WTC11 (cell line): ENCODE data around the gene ZNF626. TPM values are rescaled to one million over a fixed set of nuclear protein-coding genes. Genes with fewer than 3 reads are reported as not detected.
"Not testable (repeated sequence)": the region's sequence is repeated elsewhere in the genome, so short reads cannot be mapped to it uniquely, and the experiment has no call there.

Experiments used
- ATAC-seq: fragments of 200-7000 bp; cut with Tn5 transposase; 2 replicates; pipeline ENCODE4 v1.10.0; 2021; ENCODE audit warnings: mild to moderate bottlenecking, moderate library complexity
- CTCF ChIA-PET: fragments of 300-600 bp; sonication (Branson Sonifier 250); formaldehyde crosslinking; loops from one replicate; lab custom pipeline; 2021; ENCODE audit warnings: antibody characterized with exemption; lab: Charles Lee
- POLR2A ChIA-PET: fragments of 350-600 bp; sonication (Branson Sonifier 250); formaldehyde crosslinking; loops from one replicate; lab custom pipeline; 2021; ENCODE audit warnings: antibody characterized with exemption; lab: Charles Lee
- DNase-seq: peaks from one replicate; pipeline ENCODE4 v3.0.0; 2021; ENCODE audit warnings: low spot score
- H3K27ac Mint-ChIP-seq: 2 replicates; pipeline ENCODE4 v1.8.0; 2021; ENCODE audit warnings: mixed read lengths
- H3K27me3 Mint-ChIP-seq: 2 replicates; pipeline ENCODE4 v1.8.0; 2021; ENCODE audit warnings: low read depth, mild to moderate bottlenecking, moderate library complexity, mixed read lengths
- H3K36me3 Mint-ChIP-seq: 2 replicates; pipeline ENCODE4 v1.8.0; 2021; ENCODE audit warnings: mixed read lengths
- H3K4me1 Mint-ChIP-seq: 2 replicates; pipeline ENCODE4 v1.8.0; 2022; ENCODE audit warnings: mixed read lengths
- H3K4me3 Mint-ChIP-seq: 2 replicates; pipeline ENCODE4 v1.8.0; 2021; ENCODE audit warnings: mild to moderate bottlenecking, moderate library complexity, mixed read lengths
- H3K9me3 Mint-ChIP-seq: 2 replicates; pipeline ENCODE4 v1.8.0; 2021; ENCODE audit warnings: mixed read lengths
- CBFB ChIP-seq: sonication (generic); formaldehyde crosslinking; IDR thresholded peaks from 2 replicates; pipeline ENCODE4 v1.8.1; 2022; ENCODE audit warnings: mild to moderate bottlenecking, low read depth, missing genetic modification reagents
- FOXJ3 ChIP-seq: sonication (generic); formaldehyde crosslinking; IDR thresholded peaks from 2 replicates; pipeline ENCODE4 v1.9.0; 2021; ENCODE audit warnings: missing genetic modification reagents, mild to moderate bottlenecking, borderline replicate concordance
- HMGA2 ChIP-seq: fragments of 250-450 bp; sonication (Bioruptor Pico); IDR thresholded peaks from 2 replicates; pipeline ENCODE4 v1.4.0; 2021; ENCODE audit warnings: mild to moderate bottlenecking, moderate library complexity
- HMGXB4 ChIP-seq: sonication (generic); formaldehyde crosslinking; IDR thresholded peaks from 2 replicates; pipeline ENCODE4 v1.8.1; 2023; ENCODE audit warnings: mild to moderate bottlenecking, moderate library complexity, missing genetic modification reagents
- JUN ChIP-seq: sonication (generic); formaldehyde crosslinking; IDR thresholded peaks from 2 replicates; pipeline ENCODE4 v1.8.0; 2023; ENCODE audit warnings: mild to moderate bottlenecking, missing genetic modification reagents
- NFYB ChIP-seq: sonication (generic); formaldehyde crosslinking; conservative IDR thresholded peaks from 2 replicates; pipeline ENCODE4 v1.8.0; 2022; ENCODE audit warnings: low read depth, missing genetic modification reagents
- NR3C1 ChIP-seq: sonication (generic); formaldehyde crosslinking; conservative IDR thresholded peaks from 2 replicates; pipeline ENCODE4 v1.8.1; 2023; ENCODE audit warnings: low read depth, mild to moderate bottlenecking, missing genetic modification reagents
- PREB ChIP-seq: sonication (generic); formaldehyde crosslinking; IDR thresholded peaks from 2 replicates; pipeline ENCODE4 v1.8.1; 2022; ENCODE audit warnings: mild to moderate bottlenecking, missing genetic modification reagents, moderate library complexity, borderline replicate concordance
- RORB ChIP-seq: fragments of 250-450 bp; sonication (Bioruptor Pico); IDR thresholded peaks from 2 replicates; pipeline ENCODE4 v1.9.0; 2021; ENCODE audit warnings: mild to moderate bottlenecking
- TEAD4 ChIP-seq: sonication (generic); formaldehyde crosslinking; IDR thresholded peaks from 2 replicates; pipeline ENCODE4 v1.8.0; 2022; ENCODE audit warnings: mild to moderate bottlenecking, missing genetic modification reagents
- ZBTB21 ChIP-seq: sonication (generic); formaldehyde crosslinking; IDR thresholded peaks from 2 replicates; pipeline ENCODE4 v1.8.1; 2023; ENCODE audit warnings: mild to moderate bottlenecking, missing genetic modification reagents, borderline replicate concordance
- ZBTB43 ChIP-seq: sonication (generic); formaldehyde crosslinking; IDR thresholded peaks from 2 replicates; pipeline ENCODE4 v1.8.1; 2023; ENCODE audit warnings: mild to moderate bottlenecking, missing genetic modification reagents
- ZNF138 ChIP-seq: sonication (generic); formaldehyde crosslinking; conservative IDR thresholded peaks from 2 replicates; pipeline ENCODE4 v1.8.1; 2022; ENCODE audit warnings: mild to moderate bottlenecking, moderate library complexity, missing genetic modification reagents
- ZNF219 ChIP-seq: sonication (generic); formaldehyde crosslinking; IDR thresholded peaks from 2 replicates; pipeline ENCODE4 v1.8.0; 2023; ENCODE audit warnings: missing genetic modification reagents, mild to moderate bottlenecking, borderline replicate concordance
- ZNF232 ChIP-seq: sonication (generic); formaldehyde crosslinking; IDR thresholded peaks from 2 replicates; pipeline ENCODE4 v1.8.0; 2022; ENCODE audit warnings: mild to moderate bottlenecking, missing genetic modification reagents
- ZSCAN18 ChIP-seq: fragments of 250-450 bp; sonication (Bioruptor Pico); IDR thresholded peaks from 2 replicates; pipeline ENCODE4 v2.1.2; 2022; ENCODE audit warnings: mild to moderate bottlenecking, moderate library complexity
- total RNA-seq: library from RNA; stranded (reverse); gene quantifications from 3 replicates; pipeline ENCODE4 v1.2.3, GENCODE V29; 2021
- TF ChIP-seq, protein P1 (sequence below): sonication (generic); formaldehyde crosslinking; IDR thresholded peaks from 2 replicates; pipeline ENCODE4 v1.8.1; 2023; ENCODE audit warnings: mild to moderate bottlenecking, missing genetic modification reagents, moderate library complexity
- TF ChIP-seq, protein P2 (sequence below): fragments of 250-450 bp; sonication (Bioruptor Pico); IDR thresholded peaks from 2 replicates; pipeline ENCODE4 v1.9.0; 2021; ENCODE audit warnings: mild to moderate bottlenecking
- TF ChIP-seq, protein P3 (sequence below): fragments of 250-450 bp; sonication (Bioruptor Pico); IDR thresholded peaks from 2 replicates; pipeline ENCODE4 v1.9.0; 2021; ENCODE audit warnings: mild to moderate bottlenecking

ZNF626 gene
- total RNA-seq, 1 experiment from 2014 or later: 24.4 TPM

GRCh38 chr19:20640545-20640944 lies 20.8 kb downstream of the ZNF626 start:
- TF ChIP-seq ZBTB21 (CRISPR knock-in tag): no peak
- no peak for TF ChIP-seq ZNF232 (CRISPR knock-in tag)
- TF ChIP-seq ZSCAN18: no peak
- no peak for TF ChIP-seq ZBTB43 (CRISPR knock-in tag)
- TF ChIP-seq NR3C1 (CRISPR knock-in tag): no peak
- TF ChIP-seq RORB (CRISPR knock-in tag): no peak
- TF ChIP-seq FOXJ3 (CRISPR knock-in tag): no peak
- no peak for TF ChIP-seq HMGXB4
- TF ChIP-seq TEAD4 (CRISPR knock-in tag): no peak
- Mint-ChIP-seq H3K4me3 (no peak overlapping the region), H3K9me3 (peaks cover 45% of the 10 kb centered on the region), H3K4me1 (no peaks in the 10 kb centered on the region), H3K27me3 (no peaks in the 10 kb centered on the region), H3K27ac (no peak overlapping the region), H3K36me3 (peaks cover 81% of the 10 kb centered on the region)
- POLR2A ChIA-PET: no interaction called here
- DNase-seq: no peak
- no peak for ATAC-seq
- CTCF ChIA-PET: no interaction called here

DNA sequence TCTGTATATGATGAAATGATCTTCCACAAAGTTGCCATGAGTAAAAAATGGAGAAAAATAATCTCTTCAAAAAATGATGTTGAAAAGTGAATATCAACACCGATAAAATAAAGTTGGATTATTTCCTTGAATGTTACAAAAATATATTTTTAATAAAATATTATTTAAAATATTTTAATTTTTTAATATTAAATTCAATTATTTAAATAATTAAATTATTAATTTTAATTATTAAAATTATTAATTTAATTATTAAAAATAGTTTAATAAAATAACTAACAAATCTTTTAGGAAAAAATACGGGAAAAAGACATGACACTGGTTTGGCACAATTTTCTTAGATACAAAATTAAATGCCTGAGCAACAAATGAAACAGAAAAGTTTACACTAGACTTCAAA lies 21.3 kb downstream of the ZNF626 start:
- Mint-ChIP-seq H3K9me3 (peaks cover 50% of the 10 kb centered on the region), H3K27me3 (no peaks in the 10 kb centered on the region), H3K36me3 (peaks cover 81% of the 10 kb centered on the region), H3K4me3 (no peak overlapping the region), H3K4me1 (no peaks in the 10 kb centered on the region), H3K27ac (no peak overlapping the region)
- CTCF ChIA-PET: no interaction called here
- ATAC-seq: no peak
- peak; percentile 99; the same call in 1 of the 2 replicates for TF ChIP-seq HMGA2 (CRISPR knock-in tag)
- no peak for TF ChIP-seq PREB (CRISPR knock-in tag)
- no peak for DNase-seq
- POLR2A ChIA-PET: no interaction called here

- H3K27ac Mint-ChIP-seq, POLR2A ChIA-PET, H3K4me1 Mint-ChIP-seq, CTCF ChIA-PET, H3K4me3 Mint-ChIP-seq, ATAC-seq, DNase-seq, H3K27me3 Mint-ChIP-seq: not testable (repeated sequence)
- Mint-ChIP-seq H3K36me3 (peaks cover 71% of the 10 kb centered on the region), H3K9me3 (peaks cover 58% of the 10 kb centered on the region)
Measured at GRCh38 chr19:20624560-20624959, 36.8 kb downstream of the ZNF626 start.

GRCh38 chr19:20616071-20616470 lies 45.3 kb downstream of the ZNF626 start:
- Mint-ChIP-seq H3K4me3 (no peak overlapping the region), H3K9me3 (peaks cover 5% of the 10 kb centered on the region), H3K36me3 (peaks cover 4% of the 10 kb centered on the region; the same call in 1 of the 2 replicates), H3K27ac (no peak overlapping the region), H3K4me1 (peaks cover 9% of the 10 kb centered on the region), H3K27me3 (no peaks in the 10 kb centered on the region)
- ATAC-seq (no peak), DNase-seq (no peak)
- ChIA-PET POLR2A (no interaction called here), CTCF (no interaction called here)
- TF ChIP-seq CBFB (CRISPR knock-in tag): no peak
- no peak for TF ChIP-seq ZNF219 (CRISPR knock-in tag)
- TF ChIP-seq, protein P1, sequence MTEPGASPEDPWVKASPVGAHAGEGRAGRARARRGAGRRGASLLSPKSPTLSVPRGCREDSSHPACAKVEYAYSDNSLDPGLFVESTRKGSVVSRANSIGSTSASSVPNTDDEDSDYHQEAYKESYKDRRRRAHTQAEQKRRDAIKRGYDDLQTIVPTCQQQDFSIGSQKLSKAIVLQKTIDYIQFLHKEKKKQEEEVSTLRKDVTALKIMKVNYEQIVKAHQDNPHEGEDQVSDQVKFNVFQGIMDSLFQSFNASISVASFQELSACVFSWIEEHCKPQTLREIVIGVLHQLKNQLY (CRISPR knock-in tag): no peak
- TF ChIP-seq ZSCAN18: no peak
- TF ChIP-seq NFYB (CRISPR knock-in tag): no peak
- TF ChIP-seq, protein P2, sequence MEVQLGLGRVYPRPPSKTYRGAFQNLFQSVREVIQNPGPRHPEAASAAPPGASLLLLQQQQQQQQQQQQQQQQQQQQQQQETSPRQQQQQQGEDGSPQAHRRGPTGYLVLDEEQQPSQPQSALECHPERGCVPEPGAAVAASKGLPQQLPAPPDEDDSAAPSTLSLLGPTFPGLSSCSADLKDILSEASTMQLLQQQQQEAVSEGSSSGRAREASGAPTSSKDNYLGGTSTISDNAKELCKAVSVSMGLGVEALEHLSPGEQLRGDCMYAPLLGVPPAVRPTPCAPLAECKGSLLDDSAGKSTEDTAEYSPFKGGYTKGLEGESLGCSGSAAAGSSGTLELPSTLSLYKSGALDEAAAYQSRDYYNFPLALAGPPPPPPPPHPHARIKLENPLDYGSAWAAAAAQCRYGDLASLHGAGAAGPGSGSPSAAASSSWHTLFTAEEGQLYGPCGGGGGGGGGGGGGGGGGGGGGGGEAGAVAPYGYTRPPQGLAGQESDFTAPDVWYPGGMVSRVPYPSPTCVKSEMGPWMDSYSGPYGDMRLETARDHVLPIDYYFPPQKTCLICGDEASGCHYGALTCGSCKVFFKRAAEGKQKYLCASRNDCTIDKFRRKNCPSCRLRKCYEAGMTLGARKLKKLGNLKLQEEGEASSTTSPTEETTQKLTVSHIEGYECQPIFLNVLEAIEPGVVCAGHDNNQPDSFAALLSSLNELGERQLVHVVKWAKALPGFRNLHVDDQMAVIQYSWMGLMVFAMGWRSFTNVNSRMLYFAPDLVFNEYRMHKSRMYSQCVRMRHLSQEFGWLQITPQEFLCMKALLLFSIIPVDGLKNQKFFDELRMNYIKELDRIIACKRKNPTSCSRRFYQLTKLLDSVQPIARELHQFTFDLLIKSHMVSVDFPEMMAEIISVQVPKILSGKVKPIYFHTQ: no peak
- TF ChIP-seq ZNF138 (CRISPR knock-in tag): no peak
- TF ChIP-seq, protein P3, sequence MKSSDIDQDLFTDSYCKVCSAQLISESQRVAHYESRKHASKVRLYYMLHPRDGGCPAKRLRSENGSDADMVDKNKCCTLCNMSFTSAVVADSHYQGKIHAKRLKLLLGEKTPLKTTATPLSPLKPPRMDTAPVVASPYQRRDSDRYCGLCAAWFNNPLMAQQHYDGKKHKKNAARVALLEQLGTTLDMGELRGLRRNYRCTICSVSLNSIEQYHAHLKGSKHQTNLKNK (CRISPR knock-in tag): no peak
- TF ChIP-seq JUN (CRISPR knock-in tag): no peak
